ENCODE data around the gene AGTRAP. TPM values are rescaled to one million over a fixed set of nuclear protein-coding genes. Genes with fewer than 3 reads are reported as not detected.

Gene AGTRAP
- total RNA-seq, 1 donor from 2014 or later, result 49.4 TPM

GRCh38 chr1:11757047-11757446, 21.1 kb downstream of the AGTRAP start:
- intact Hi-C loops (cut with DNase I), result no loop called here
- H3K4me1 ChIP-seq, result peaks cover 4% of the 10 kb centered on the region
- TF ChIP-seq POLR2AphosphoS5 (IDR thresholded peaks at IDR 0.05; ENCODE audit: insufficient read depth in 1 of 2, low read depth in 1 of 2) (no peak), POLR2A (IDR thresholded peaks at IDR 0.05) (no peak), CTCF (IDR thresholded peaks at IDR 0.05) (no peak)
- H3K36me3 ChIP-seq, result no peaks in the 10 kb centered on the region
- DNase-seq (ENCODE audit: extremely low spot score in 2 of 2), result no peak
- no peak overlapping the region for H3K4me3 ChIP-seq
- H3K27ac ChIP-seq, result no peak overlapping the region
- no peaks in the 10 kb centered on the region for H3K9me3 ChIP-seq
- peaks cover 4% of the 10 kb centered on the region for H3K27me3 ChIP-seq

DNA sequence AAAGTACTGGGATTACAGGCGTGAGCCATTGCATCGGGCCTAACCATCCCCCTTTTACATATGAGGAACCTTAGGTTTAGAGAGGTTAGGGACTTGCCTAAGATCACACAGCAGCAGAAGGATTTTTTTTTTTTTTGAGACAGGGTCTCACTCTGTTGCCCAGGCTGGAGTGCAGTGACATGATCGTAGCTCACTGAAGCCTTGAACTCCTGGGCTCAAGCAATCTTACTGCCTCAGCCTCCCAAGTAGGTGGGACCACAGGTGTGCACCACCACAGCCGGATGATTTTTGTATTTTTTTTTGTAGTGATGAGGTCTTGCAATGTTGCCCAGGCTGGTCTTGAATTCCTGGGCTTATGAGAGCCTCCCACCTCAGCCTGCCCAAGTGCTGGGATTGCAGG, 23.9 kb downstream of the AGTRAP start:
- Histone ChIP-seq H3K36me3 (no peaks in the 10 kb centered on the region), H3K4me3 (no peak overlapping the region), H3K27me3 (peaks cover 5% of the 10 kb centered on the region), H3K4me1 (peaks cover 8% of the 10 kb centered on the region), H3K27ac (no peak overlapping the region), H3K9me3 (no peaks in the 10 kb centered on the region)
- intact Hi-C loops (cut with DNase I), result no loop called here
- TF ChIP-seq POLR2A (IDR thresholded peaks at IDR 0.05) (no peak), POLR2AphosphoS5 (IDR thresholded peaks at IDR 0.05; ENCODE audit: insufficient read depth in 1 of 2, low read depth in 1 of 2) (no peak), CTCF (IDR thresholded peaks at IDR 0.05) (no peak)
- DNase-seq (ENCODE audit: extremely low spot score in 2 of 2), result no peak

- no peaks in the 10 kb centered on the region for H3K36me3 ChIP-seq
- H3K4me3 ChIP-seq, result no peak overlapping the region
- no peak for DNase-seq (ENCODE audit: extremely low spot score in 2 of 2)
- intact Hi-C loops (cut with DNase I), result no loop called here
- H3K27me3 ChIP-seq, result peaks cover 5% of the 10 kb centered on the region
- TF ChIP-seq POLR2AphosphoS5 (IDR thresholded peaks at IDR 0.05; ENCODE audit: insufficient read depth in 1 of 2, low read depth in 1 of 2) (no peak), POLR2A (IDR thresholded peaks at IDR 0.05) (no peak), CTCF (IDR thresholded peaks at IDR 0.05) (no peak)
- H3K27ac ChIP-seq, result no peak overlapping the region
- H3K4me1 ChIP-seq, result peaks cover 8% of the 10 kb centered on the region
- H3K9me3 ChIP-seq, result no peaks in the 10 kb centered on the region
Observed at GRCh38 chr1:11761285-11761684, 25.3 kb downstream of the AGTRAP start.

- TF ChIP-seq POLR2AphosphoS5 (IDR thresholded peaks at IDR 0.05; ENCODE audit: insufficient read depth in 1 of 2, low read depth in 1 of 2) (no peak), CTCF (IDR thresholded peaks at IDR 0.05) (no peak), POLR2A (IDR thresholded peaks at IDR 0.05) (no peak)
- Histone ChIP-seq H3K27ac (no peak within 1 kb of the TSS), H3K4me1 (peaks cover 8% of the 10 kb centered on the region), H3K27me3 (peaks cover 5% of the 10 kb centered on the region), H3K4me3 (peak within 1 kb of the TSS in 1 of 2 donors; percentile 18), H3K9me3 (no peaks in the 10 kb centered on the region), H3K36me3 (no peaks in the 10 kb centered on the region)
- intact Hi-C loops (cut with DNase I), result no loop called here
- no peak for DNase-seq (ENCODE audit: extremely low spot score in 2 of 2)
Observed at GRCh38 chr1:11761988-11762406, 26.1 kb downstream of the AGTRAP start, which contains the start of gene C1orf167. Gene C1orf167 (plus strand): TSS chr1:11762193. CDS start chr1:11764401, 2,208 bp downstream.

DNA sequence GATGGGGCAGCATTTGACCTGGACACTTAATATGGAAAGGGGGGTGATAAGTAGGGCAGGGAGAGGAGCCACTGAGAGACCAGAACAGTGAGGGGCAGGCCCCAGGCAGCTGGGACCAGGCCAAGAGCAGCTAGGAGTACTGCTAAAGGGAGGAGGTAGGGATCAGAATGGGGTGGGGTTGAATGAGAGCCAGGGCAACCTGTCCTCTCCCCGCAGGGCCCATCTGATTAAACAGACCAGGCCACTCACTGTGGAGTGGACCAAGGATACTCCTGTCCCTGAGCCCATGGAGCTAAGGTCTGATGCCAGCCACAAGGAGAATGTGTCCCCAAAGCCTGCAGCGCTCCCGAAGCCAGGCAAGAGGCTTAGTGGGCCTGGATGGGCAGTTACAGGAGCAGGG, 28.2 kb downstream of the AGTRAP start:
- H3K4me1 ChIP-seq, result peaks cover 8% of the 10 kb centered on the region
- TF ChIP-seq CTCF (IDR thresholded peaks at IDR 0.05) (no peak), POLR2A (IDR thresholded peaks at IDR 0.05) (no peak), POLR2AphosphoS5 (IDR thresholded peaks at IDR 0.05; ENCODE audit: insufficient read depth in 1 of 2, low read depth in 1 of 2) (no peak)
- H3K27me3 ChIP-seq, result peaks cover 5% of the 10 kb centered on the region
- intact Hi-C loops (cut with DNase I), result no loop called here
- no peak overlapping the region for H3K27ac ChIP-seq
- H3K36me3 ChIP-seq, result no peaks in the 10 kb centered on the region
- no peak overlapping the region for H3K4me3 ChIP-seq
- DNase-seq (ENCODE audit: extremely low spot score in 2 of 2), result no peak
- no peaks in the 10 kb centered on the region for H3K9me3 ChIP-seq
